Mucosa of descending colon (tissue), 3 donors: ENCODE data around the gene COA6. TPM values are rescaled to one million over a fixed set of nuclear protein-coding genes. Genes with fewer than 3 reads are reported as not detected.

ENCODE experiments used
- ATAC-seq: fragments of 200-7000 bp; cut with Tn5 transposase; one replicate; pipeline ENCODE4 v1.9.1; 2020; ENCODE audit warnings: mild to moderate bottlenecking, moderate library complexity
- DNase-seq, 3 donors: peaks; one replicate each; pipeline ENCODE4 v3.0.0-alpha.2; 2020
- H3K36me3 ChIP-seq: fragments of 200-600 bp; one replicate; pipeline ENCODE4 v1.8.0; 2021; ENCODE audit warnings: low read depth, mild to moderate bottlenecking
- H3K4me1 ChIP-seq: fragments of 200-600 bp; one replicate; pipeline ENCODE4 v1.8.0; 2021; ENCODE audit warnings: low read depth, mild to moderate bottlenecking
- H3K4me3 ChIP-seq: fragments of 200-600 bp; one replicate; pipeline ENCODE4 v1.8.0; 2021; ENCODE audit warnings: mild to moderate bottlenecking
- H3K9me3 ChIP-seq: fragments of 200-600 bp; one replicate; pipeline ENCODE4 v1.8.0; 2021; ENCODE audit warnings: mild to moderate bottlenecking
- CTCF ChIP-seq: fragments of 200-600 bp; IDR thresholded peaks from one replicate; pipeline ENCODE4 v1.8.0; 2022; ENCODE audit warnings: antibody characterized with exemption, mild to moderate bottlenecking
- intact Hi-C, 2 donors: fragments of 100-400 bp; cut with DNase I in 1 of 2; cut with micrococcal nuclease in 1 of 2; formaldehyde crosslinking; loops; one replicate each; pipeline versions ENCODE4 v1.11.0 to v1.11.1; 2022; cut with DNase I, micrococcal nuclease
- total RNA-seq, 3 donors: library from RNA; stranded (reverse); fragmentation: NEBNext Ultra II Directional in 2 of 3; extraction: Animal tissue kit (Norgen Biotek cat#: 25700) in 2 of 3; gene quantifications; one replicate each; pipeline versions ENCODE4 v1.2.1 to v1.2.4, GENCODE V29; 2021 to 2023
- donor health status: DM: no; HTN: no; CAD: no; lungs with moderate emphysema.
- donor health status: DM: no; HTN: no; CAD: no.
- donor health status: DM: no; HTN: yes; CAD: no.

COA6 gene
- total RNA-seq, 3 donors from 2014 or later = 29.6 to 33.1 (median 29.8) TPM

GRCh38 chr1:234386122-234386521 is 12.9 kb downstream of the COA6 start:
- ATAC-seq (no peak), DNase-seq (no peak)
- H3K9me3 ChIP-seq = no peaks in the 10 kb centered on the region
- no peak overlapping the region for H3K4me3 ChIP-seq
- no peaks in the 10 kb centered on the region for H3K4me1 ChIP-seq
- intact Hi-C loops = no loop called here
- no peak for TF ChIP-seq CTCF
- no peaks in the 10 kb centered on the region for H3K36me3 ChIP-seq

GRCh38 chr1:234388094-234388493 is 14.8 kb downstream of the COA6 start:
- DNase-seq = no peak
- TF ChIP-seq CTCF = no peak
- Histone ChIP-seq H3K4me3 (no peak overlapping the region), H3K36me3 (no peaks in the 10 kb centered on the region), H3K4me1 (no peaks in the 10 kb centered on the region), H3K9me3 (no peaks in the 10 kb centered on the region)
- ATAC-seq = no peak
- intact Hi-C loops = no loop called here

GRCh38 chr1:234393190-234393589 is 19.9 kb downstream of the COA6 start:
- no peak for ATAC-seq
- intact Hi-C loops = no loop called here
- no peaks in the 10 kb centered on the region for H3K4me1 ChIP-seq

GRCh38 chr1:234395297-234395696 is 22.0 kb downstream of the COA6 start:
- Histone ChIP-seq H3K4me1 (no peaks in the 10 kb centered on the region), H3K4me3 (no peak overlapping the region), H3K36me3 (no peaks in the 10 kb centered on the region), H3K9me3 (no peaks in the 10 kb centered on the region)
- intact Hi-C loops = no loop called here
- DNase-seq (no peak), ATAC-seq (no peak)
- no peak for TF ChIP-seq CTCF

More at GRCh38 chr1:234393190-234393589, 19.9 kb downstream of the COA6 start:
- Histone ChIP-seq H3K4me3 (no peak overlapping the region), H3K36me3 (no peaks in the 10 kb centered on the region), H3K9me3 (no peaks in the 10 kb centered on the region)
- DNase-seq = no peak
- no peak for TF ChIP-seq CTCF

- no peaks in the 10 kb centered on the region for H3K4me1 ChIP-seq
- intact Hi-C loops = no loop called here
- no peaks in the 10 kb centered on the region for H3K9me3 ChIP-seq
- H3K36me3 ChIP-seq = no peaks in the 10 kb centered on the region
- TF ChIP-seq CTCF = no peak
- DNase-seq (no peak), ATAC-seq (no peak)
- no peak overlapping the region for H3K4me3 ChIP-seq
These were observed 22.8 kb downstream of the COA6 start for GRCh38 chr1:234396092-234396491.

GRCh38 chr1:234396871-234397270 is 23.6 kb downstream of the COA6 start:
- H3K36me3 ChIP-seq = no peaks in the 10 kb centered on the region
- H3K4me1 ChIP-seq = no peaks in the 10 kb centered on the region
- intact Hi-C loops = no loop called here
- TF ChIP-seq CTCF = no peak
- H3K9me3 ChIP-seq = no peaks in the 10 kb centered on the region
- ATAC-seq (no peak), DNase-seq (no peak)
- H3K4me3 ChIP-seq = no peak overlapping the region
